SK-N-MC (cell line): Measurements from ENCODE around the gene NEDD4L.

Experiments used
- EZH2 ChIP-seq: fragments of 200-600 bp; sonication (generic); IDR thresholded peaks from one replicate; pipeline ENCODE4 v1.6.1; 2017; ENCODE audit warnings: antibody characterized with exemption
- FOXP2 ChIP-seq: optimal IDR thresholded peaks from 2 replicates; pipeline ENCODE3; 2011; ENCODE audit warnings: mild to moderate bottlenecking, moderate library complexity; ENCODE audit not compliant: insufficient read depth; ENCODE audit errors: extremely low read length, control extremely low read depth
- POLR2AphosphoS5 ChIP-seq: IDR thresholded peaks from 2 replicates; pipeline ENCODE4 v1.6.1; 2012; ENCODE audit warnings: mild to moderate bottlenecking, low read depth, low read length, borderline replicate concordance

- no peak for TF ChIP-seq EZH2
- no peak for TF ChIP-seq POLR2AphosphoS5
- TF ChIP-seq FOXP2 = no peak
These were observed 25.1 kb downstream of the NEDD4L start for GRCh38 chr18:58069099-58069498.
